IMR-90 (cell line): Measurements from ENCODE around the gene MPZL1. TPM values are rescaled to one million over a fixed set of nuclear protein-coding genes. Genes with fewer than 3 reads are reported as not detected.

ENCODE experiments used
- ATAC-seq: fragments of 200-7000 bp; cut with Tn5 transposase; 2 replicates; pipeline ENCODE4 v1.9.1; 2020; ENCODE audit warnings: low read depth, mild to moderate bottlenecking, moderate library complexity
- BruUV-seq: library from RNA; stranded (reverse); fragments of 400-500 nt; replicated peaks from 2 replicates; lab custom pipeline; 2021; lab: Mats Ljungman, UMichigan
- CTCF ChIA-PET: fragments of 300-600 bp; formaldehyde crosslinking; extraction: SDS; loops from one replicate; lab custom pipeline; 2021; ENCODE audit warnings: antibody characterized with exemption; lab: Yijun Ruan, JAX
- POLR2A ChIA-PET: fragments of 300-600 bp; sonication (Branson Sonifier 250); formaldehyde crosslinking; loops from one replicate; lab custom pipeline; 2022; ENCODE audit warnings: antibody characterized with exemption; ENCODE audit not compliant: unreplicated experiment; lab: Charles Lee
- DNase-seq: peaks from one replicate; pipeline ENCODE4 v3.0.0; 2013
- H2AFZ ChIP-seq: replicated peaks from 2 replicates; pipeline ENCODE3; 2013; ENCODE audit warnings: low read length, mild to moderate bottlenecking; ENCODE audit not compliant: poor library complexity
- H2AK5ac ChIP-seq: 2 replicates; pipeline ENCODE4 v1.6.1; 2013; ENCODE audit warnings: low read depth, low read length, inconsistent platforms
- H2AK9ac ChIP-seq: replicated peaks from 2 replicates; pipeline ENCODE3; 2013; ENCODE audit warnings: mild to moderate bottlenecking, low read depth, low read length, moderate library complexity; ENCODE audit not compliant: poor library complexity
- H2BK120ac ChIP-seq: 2 replicates; pipeline ENCODE4 v1.6.1; 2013; ENCODE audit warnings: low read depth, low read length, inconsistent platforms
- H2BK15ac ChIP-seq: 3 replicates; pipeline ENCODE4 v1.6.1; 2013; ENCODE audit warnings: low read depth, low read length, inconsistent platforms
- H2BK20ac ChIP-seq: 2 replicates; pipeline ENCODE4 v1.6.1; 2013; ENCODE audit warnings: low read depth, mild to moderate bottlenecking, inconsistent platforms, low read length, moderate library complexity
- H2BK5ac ChIP-seq: 2 replicates; pipeline ENCODE4 v1.6.1; 2013; ENCODE audit warnings: mild to moderate bottlenecking, low read depth, low read length, inconsistent platforms; ENCODE audit not compliant: poor library complexity, severe bottlenecking
- H3K14ac ChIP-seq: replicated peaks from 2 replicates; pipeline ENCODE4 v1.6.1; 2013; ENCODE audit warnings: low read depth, low read length, inconsistent platforms
- H3K18ac ChIP-seq: 2 replicates; pipeline ENCODE4 v1.6.1; 2013; ENCODE audit warnings: low read depth, low read length, control low read depth
- H3K23ac ChIP-seq: 2 replicates; pipeline ENCODE4 v1.6.1; 2013; ENCODE audit warnings: low read depth, low read length, inconsistent platforms
- H3K27ac ChIP-seq: 2 replicates; pipeline ENCODE4 v1.5.1; 2013; ENCODE audit warnings: mild to moderate bottlenecking, control low read depth, low read length; ENCODE audit not compliant: insufficient read depth
- H3K27me3 ChIP-seq: 2 replicates; pipeline ENCODE4 v1.6.1; 2013; ENCODE audit warnings: low read length; ENCODE audit not compliant: control insufficient read depth, insufficient read depth
- H3K36me3 ChIP-seq: 2 replicates; pipeline ENCODE4 v1.6.1; 2013; ENCODE audit warnings: low read length, mixed read lengths; ENCODE audit not compliant: control insufficient read depth, insufficient read depth
- H3K4ac ChIP-seq: 2 replicates; pipeline ENCODE4 v1.6.1; 2013; ENCODE audit warnings: low read depth, low read length, inconsistent platforms
- H3K4me1 ChIP-seq: 2 replicates; pipeline ENCODE4 v1.6.1; 2013; ENCODE audit warnings: low read length, mixed read lengths; ENCODE audit not compliant: control insufficient read depth, insufficient read depth
- H3K4me2 ChIP-seq: 2 replicates; pipeline ENCODE4 v1.6.1; 2013; ENCODE audit warnings: low read depth, mild to moderate bottlenecking, control low read depth, low read length, moderate library complexity
- H3K4me3 ChIP-seq: 2 replicates; pipeline ENCODE4 v1.5.1; 2013; ENCODE audit warnings: low read depth, mild to moderate bottlenecking, control low read depth, low read length, moderate library complexity; ENCODE audit not compliant: insufficient read depth
- H3K56ac ChIP-seq: 2 replicates; pipeline ENCODE4 v1.6.1; 2013; ENCODE audit warnings: low read length, inconsistent platforms; ENCODE audit not compliant: insufficient read depth; ENCODE audit errors: extremely low read depth
- H3K79me1 ChIP-seq, 2 experiments: 2 replicates each; pipeline ENCODE4 v1.6.1; 2013; ENCODE audit warnings: low read length in 2 of 2, inconsistent platforms in 1 of 2, low read depth in 1 of 2
- H3K9ac ChIP-seq: 2 replicates; pipeline ENCODE4 v1.6.1; 2013; ENCODE audit warnings: low read depth, low read length, control low read depth
- H3K9me1 ChIP-seq: 2 replicates; pipeline ENCODE4 v1.6.1; 2013; ENCODE audit warnings: low read length, inconsistent platforms; ENCODE audit not compliant: insufficient read depth
- H3K9me3 ChIP-seq: 2 replicates; pipeline ENCODE4 v1.6.1; 2013; ENCODE audit warnings: low read length; ENCODE audit not compliant: control insufficient read depth, insufficient read depth
- H4K20me1 ChIP-seq: 2 replicates; pipeline ENCODE4 v1.6.1; 2013; ENCODE audit warnings: low read length, inconsistent platforms; ENCODE audit not compliant: insufficient read depth
- H4K5ac ChIP-seq: 2 replicates; pipeline ENCODE4 v1.6.1; 2013; ENCODE audit warnings: mild to moderate bottlenecking, low read depth, low read length, control low read depth
- H4K8ac ChIP-seq, 2 experiments: 2 replicates each; pipeline ENCODE4 v1.6.1; 2013; ENCODE audit warnings: low read depth in 2 of 2, low read length in 2 of 2, control low read depth in 1 of 2, inconsistent platforms in 1 of 2
- H4K91ac ChIP-seq: 2 replicates; pipeline ENCODE4 v1.6.1; 2013; ENCODE audit warnings: low read depth, low read length, inconsistent platforms; ENCODE audit not compliant: insufficient read depth
- CHD1 ChIP-seq: IDR thresholded peaks from 2 replicates; pipeline ENCODE4 v1.6.1; 2012; ENCODE audit warnings: low read depth, low read length, improper control_type of control experiment
- WGBS, 2 experiments: methylation state at CpG; one replicate each; pipeline versions ENCODE4 v1.1.5 to v1.1.7; 2013; ENCODE audit warnings: missing lambda C conversion rate in 2 of 2; ENCODE audit not compliant: insufficient read length in 1 of 2; ENCODE audit errors: extremely low coverage in 2 of 2; 5-methylcytosine and 5-hydroxymethylcytosine counted together
- dilution Hi-C: fragments of 300-500 bp; cut with HindIII; formaldehyde crosslinking; loops from one replicate; pipeline ENCODE4 v1.14.3; 2018; ENCODE audit warnings: low sequenced_read_pairs; ENCODE audit not compliant: unreplicated experiment
- in situ Hi-C: fragments of 300-500 bp; cut with MboI; formaldehyde crosslinking; loops from 3 replicates; pipeline ENCODE4 v1.14.3; 2019; ENCODE audit warnings: low sequenced_read_pairs, inconsistent platforms, mixed read lengths
- intact Hi-C: fragments of 100-400 bp; cut with micrococcal nuclease; formaldehyde crosslinking; loops from 2 replicates; pipeline ENCODE4 v1.10.0; 2022
- polyA plus RNA-seq, 3 experiments: library from polyadenylated mRNA; depleted of rRNA; stranded (reverse); fragments of >200 nt; gene quantifications; 2 replicates each; pipeline ENCODE4 v1.2.3, GENCODE V29; 2012; ENCODE audit warnings: low replicate concordance in 1 of 3
- total RNA-seq: library from RNA; depleted of rRNA; stranded (reverse); fragments of >200 nt; gene quantifications from 2 replicates; pipeline ENCODE4 v1.2.3, GENCODE V29; 2012

MPZL1 gene
- total and polyA plus RNA-seq, 2 of the 4 experiments (the other 2 are of a cell fraction) = 55.3 to 87.3 TPM

- H2BK20ac ChIP-seq = peak overlapping the region; percentile 43
- dilution Hi-C loops = no loop called here
- no peak overlapping the region for H3K4me2 ChIP-seq
- ChIA-PET CTCF (interaction anchor here (0.6 to 1.9 kb wide), 7 partner anchors 9 to 1832 kb away, joined by 3 to 6 read pairs (median 3); no protein-coding TSS in a partner anchor), POLR2A (interaction anchor here (0.6 to 0.7 kb wide), 2 partner anchors 156 to 366 kb away, joined by 3 read pairs; no protein-coding TSS in a partner anchor)
- WGBS, 2 experiments = 33% methylated on average over 1 of the region's 10 CpGs; no CpG with 5 or more reads in 1 of the 2 experiments
- peak overlapping the region; percentile 28; the same call in 1 of the 2 replicates for H3K27ac ChIP-seq
- no peak overlapping the region; the same call in 1 of the 2 replicates for H3K9ac ChIP-seq
- H2BK120ac ChIP-seq = peak overlapping the region; percentile 73
- H3K56ac ChIP-seq = no peak overlapping the region
- H4K8ac ChIP-seq = peak overlapping the region in 1 of 2 experiments; percentile 47; a peak in 2 of 4 replicates
- H3K4me3 ChIP-seq = no peak overlapping the region
- H2AFZ ChIP-seq = no peak overlapping the region
- peaks cover 3% of the 10 kb centered on the region; the same call in 1 of the 2 replicates for H3K36me3 ChIP-seq
- H2AK9ac ChIP-seq = no peak overlapping the region
- H4K20me1 ChIP-seq = peaks cover 8% of the 10 kb centered on the region
- H2BK5ac ChIP-seq = peak overlapping the region; percentile 46
- no peaks in the 10 kb centered on the region for H3K27me3 ChIP-seq
- no TSS peak for BruUV-seq
- H3K9me3 ChIP-seq = no peaks in the 10 kb centered on the region
- peak overlapping the region; percentile 71 for H3K4ac ChIP-seq
- H2AK5ac ChIP-seq = peak overlapping the region; percentile 47
- H3K79me1 ChIP-seq = peaks cover 0 to 30% of the 10 kb centered on the region in 2 experiments; a peak in 2 of 4 replicates
- H2BK15ac ChIP-seq = peak overlapping the region; percentile 55; the same call in 2 of the 3 replicates
- in situ Hi-C loops = loop anchor here (5.0 kb wide), 1 partner anchor 74 kb away; the partner anchor contains the start of gene MPZL1
- H4K5ac ChIP-seq = peak overlapping the region; percentile 21
- TF ChIP-seq CHD1 = no peak
- peak overlapping the region; percentile 17 for H4K91ac ChIP-seq
- ATAC-seq (no peak), DNase-seq (no peak)
- H3K18ac ChIP-seq = peak overlapping the region; percentile 1
- peaks cover 15% of the 10 kb centered on the region for H3K9me1 ChIP-seq
- intact Hi-C loops = no loop called here
- H3K4me1 ChIP-seq = peaks cover 20% of the 10 kb centered on the region
- H3K14ac ChIP-seq = peak overlapping the region; percentile 42
- H3K23ac ChIP-seq = peak overlapping the region; percentile 1; the same call in 1 of the 2 replicates
Measured at GRCh38 chr1:167795810-167796740, 74.3 kb downstream of the MPZL1 start.
